Adrenal gland (tissue), 12 donors: ENCODE results near the gene NFYC. TPM values are rescaled to one million over a fixed set of nuclear protein-coding genes. Genes with fewer than 3 reads are reported as not detected.

ENCODE experiments used
- DNase-seq, 7 donors: peaks; one replicate each; pipeline ENCODE4 v3.0.0-alpha.2; 2019 to 2020
- H3K27ac ChIP-seq, 5 donors: fragments of 200-600 bp; sonication (generic) in 4 of 5; 1 replicate in 3 of 5; 2 replicates in 2 of 5; pipeline versions ENCODE4 v1.5.1 to v1.8.0; 2016 to 2020; ENCODE audit warnings: mild to moderate bottlenecking in 1 of 5
- H3K27me3 ChIP-seq: fragments of 200-600 bp; 2 replicates; pipeline ENCODE4 v1.8.0; 2021
- H3K36me3 ChIP-seq, 2 donors: fragments of 200-600 bp; replicated peaks in 1 of 2; 1 replicate in 1 of 2; 2 replicates in 1 of 2; pipeline versions ENCODE4 v1.5.1 to v1.8.0; 2018 to 2022
- H3K4me1 ChIP-seq, 2 donors: fragments of 200-600 bp; replicated peaks in 1 of 2; 1 replicate in 1 of 2; 2 replicates in 1 of 2; pipeline versions ENCODE4 v1.5.1 to v1.8.0; 2018 to 2021
- H3K4me3 ChIP-seq, 4 donors: fragments of 200-600 bp; sonication (generic) in 3 of 4; one replicate each; pipeline ENCODE4 v1.5.1; 2016 to 2018
- H3K9me3 ChIP-seq, 3 donors: fragments of 200-600 bp; sonication (generic) in 1 of 3; replicated peaks in 1 of 3; 1 replicate in 2 of 3; 2 replicates in 1 of 3; pipeline versions ENCODE4 v1.5.1 to v1.8.0; 2016 to 2021
- POLR2A ChIP-seq, 2 donors: fragments of 450-650 bp; IDR thresholded peaks; one replicate each; pipeline ENCODE4 v1.6.1; 2017; ENCODE audit warnings: antibody characterized with exemption in 2 of 2, mild to moderate bottlenecking in 2 of 2, moderate library complexity in 1 of 2
- WGBS, 4 donors: extraction: QIAGEN DNeasy Blood & Tissue Kit in 2 of 4; methylation state at CpG; one replicate each; pipeline versions ENCODE4 v1.1.5 to v1.1.7; 2013 to 2017; 5-methylcytosine and 5-hydroxymethylcytosine counted together
- intact Hi-C, 2 donors: fragments of 100-400 bp; cut with DNase I; formaldehyde crosslinking; loops; one replicate each; pipeline versions ENCODE4 v1.14.1 to v1.15.0; 2022 to 2023
- polyA plus RNA-seq, 3 donors: library from polyadenylated mRNA; stranded (reverse); fragments of 200-250 nt in 2 of 3; fragments of 350-450 nt in 1 of 3; fragmentation: Illumina TruSeq in 1 of 3; extraction: RNeasy Lipid Tissue Mini Kit (QIAGEN cat#74804) in 1 of 3; gene quantifications; one replicate each; pipeline ENCODE4 v1.2.3, GENCODE V29; 2013 to 2014
- total RNA-seq, 9 donors: library from RNA; depleted of rRNA in 4 of 9; stranded (reverse); fragments of >200 nt in 4 of 9; fragments of 120-200 nt in 1 of 9; fragmentation: NEBNext Ultra II Directional in 1 of 9; extraction: Animal tissue kit (Norgen Biotek cat#: 25700) in 1 of 9; gene quantifications; one replicate each; pipeline versions ENCODE4 v1.1.0 to v1.2.4, GENCODE V29; 2013 to 2023
- TF ChIP-seq, protein P1 (sequence below), 6 experiments: fragments of 450-650 bp in 4 of 6; fragments of 200-600 bp in 2 of 6; sonication (generic) in 1 of 6; IDR thresholded peaks; 1 replicate in 5 of 6; 2 replicates in 1 of 6; pipeline versions ENCODE4 v1.5.1 to v1.8.0; 2016 to 2021; ENCODE audit warnings: antibody characterized with exemption in 6 of 6, mild to moderate bottlenecking in 2 of 6, moderate library complexity in 1 of 6
- donor health status: healthy with polysubstance abuse.
- donor health status: Bipolar disorder and iron deficiency.
- donor health status: DM: yes; HTN: yes; CAD: no.
- donor health status: DM: no; HTN: no; CAD: no.
- donor health status: DM: no; HTN: no; CAD: no.
- donor health status: DM: yes; HTN: yes; CAD: no.

The NFYC gene
- total and polyA plus RNA-seq, 12 donors = 35.9 to 73.8 (median 51.2) TPM

DNA sequence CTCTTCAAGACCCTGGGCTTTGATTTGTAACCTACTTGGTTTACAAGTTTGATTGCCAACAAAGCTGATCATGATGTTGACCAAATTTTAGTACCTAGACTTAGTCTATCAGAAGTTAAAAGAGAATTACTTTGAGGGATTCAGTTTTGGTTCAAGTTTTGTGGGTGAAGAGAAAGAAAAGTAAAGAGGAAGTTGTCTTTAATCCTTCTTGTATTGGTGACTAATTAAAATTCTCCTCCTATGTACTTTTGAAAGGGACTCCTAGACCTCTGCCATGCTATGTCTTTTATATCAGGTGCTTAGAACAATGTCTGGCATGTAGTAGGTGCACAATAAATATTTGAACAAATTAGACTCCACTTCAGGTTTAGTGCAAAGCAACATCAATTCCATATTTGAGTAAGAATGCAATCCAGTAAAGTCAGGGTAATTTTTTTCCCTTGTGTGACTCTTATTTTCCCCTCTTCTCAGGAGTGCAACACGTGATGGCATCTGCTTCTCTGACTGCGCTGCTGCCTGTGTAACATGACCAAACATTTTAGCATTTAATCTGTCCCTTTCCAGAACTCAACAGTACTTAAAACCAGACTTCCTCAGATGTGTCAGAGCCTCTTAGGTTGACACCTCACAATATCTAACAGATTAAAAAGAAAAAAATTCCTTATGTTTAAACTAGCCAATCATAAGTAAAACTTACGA is 51.0 kb downstream of the NFYC start:
- Histone ChIP-seq H3K4me3 (no peak overlapping the region), H3K27me3 (no peaks in the 10 kb centered on the region), H3K27ac (peak overlapping the region in 1 of 5 donors; percentile 24), H3K9me3 (no peaks in the 10 kb centered on the region), H3K4me1 (peaks cover 0 to 25% of the 10 kb centered on the region in 2 donors), H3K36me3 (peaks cover 0 to 36% of the 10 kb centered on the region in 2 donors)
- TF ChIP-seq POLR2A (IDR thresholded peaks at IDR 0.05) = no peak
- TF ChIP-seq, protein P1, sequence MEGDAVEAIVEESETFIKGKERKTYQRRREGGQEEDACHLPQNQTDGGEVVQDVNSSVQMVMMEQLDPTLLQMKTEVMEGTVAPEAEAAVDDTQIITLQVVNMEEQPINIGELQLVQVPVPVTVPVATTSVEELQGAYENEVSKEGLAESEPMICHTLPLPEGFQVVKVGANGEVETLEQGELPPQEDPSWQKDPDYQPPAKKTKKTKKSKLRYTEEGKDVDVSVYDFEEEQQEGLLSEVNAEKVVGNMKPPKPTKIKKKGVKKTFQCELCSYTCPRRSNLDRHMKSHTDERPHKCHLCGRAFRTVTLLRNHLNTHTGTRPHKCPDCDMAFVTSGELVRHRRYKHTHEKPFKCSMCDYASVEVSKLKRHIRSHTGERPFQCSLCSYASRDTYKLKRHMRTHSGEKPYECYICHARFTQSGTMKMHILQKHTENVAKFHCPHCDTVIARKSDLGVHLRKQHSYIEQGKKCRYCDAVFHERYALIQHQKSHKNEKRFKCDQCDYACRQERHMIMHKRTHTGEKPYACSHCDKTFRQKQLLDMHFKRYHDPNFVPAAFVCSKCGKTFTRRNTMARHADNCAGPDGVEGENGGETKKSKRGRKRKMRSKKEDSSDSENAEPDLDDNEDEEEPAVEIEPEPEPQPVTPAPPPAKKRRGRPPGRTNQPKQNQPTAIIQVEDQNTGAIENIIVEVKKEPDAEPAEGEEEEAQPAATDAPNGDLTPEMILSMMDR (IDR thresholded peaks at IDR 0.05) = no peak
- WGBS, 4 donors = 87 to 91% (median 90%) methylated on average over 3 of the region's 3 CpGs
- no peak for DNase-seq
- intact Hi-C loops = no loop called here

- intact Hi-C loops = no loop called here
- no peak overlapping the region for H3K27ac ChIP-seq
- TF ChIP-seq, protein P1 (IDR thresholded peaks at IDR 0.05) = no peak
- no peak for TF ChIP-seq POLR2A (IDR thresholded peaks at IDR 0.05)
- peaks cover 0 to 46% of the 10 kb centered on the region in 2 donors for H3K36me3 ChIP-seq
- H3K27me3 ChIP-seq = no peaks in the 10 kb centered on the region
- H3K4me1 ChIP-seq = peaks cover 0 to 25% of the 10 kb centered on the region in 2 donors
- H3K4me3 ChIP-seq = no peak overlapping the region
- H3K9me3 ChIP-seq = no peaks in the 10 kb centered on the region
- no peak for DNase-seq
- WGBS, 4 donors = 90 to 97% (median 95%) methylated on average over 3 of the region's 3 CpGs
Measured at GRCh38 chr1:40743452-40743851, 51.9 kb downstream of the NFYC start.

DNA sequence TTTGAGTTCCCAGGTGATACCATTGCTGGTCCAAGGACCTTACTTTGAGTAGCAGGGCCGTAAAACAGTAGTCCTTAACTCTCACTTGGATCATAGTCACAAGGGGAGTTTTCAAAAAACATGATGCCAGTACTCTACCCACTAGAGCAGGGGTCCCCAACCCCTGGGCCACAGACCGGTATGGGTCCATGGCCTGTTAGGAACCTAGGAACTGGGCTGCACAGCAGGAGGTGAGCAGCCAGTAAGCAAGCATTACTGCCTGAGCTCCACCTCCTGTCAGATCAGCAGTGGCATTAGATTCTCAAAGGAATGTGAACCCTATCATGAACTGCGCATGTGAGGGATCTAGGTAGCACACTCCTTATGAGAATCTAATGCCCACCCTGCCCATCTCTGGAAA is 52.4 kb downstream of the NFYC start:
- TF ChIP-seq POLR2A (IDR thresholded peaks at IDR 0.05) = no peak
- TF ChIP-seq, protein P1 (IDR thresholded peaks at IDR 0.05) = no peak
- 93 to 100% (median 98%) methylated on average over 2 to 3 of the region's 3 CpGs for WGBS, 4 donors
- Histone ChIP-seq H3K9me3 (no peaks in the 10 kb centered on the region), H3K27ac (no peak overlapping the region), H3K4me3 (no peak overlapping the region), H3K36me3 (peaks cover 0 to 47% of the 10 kb centered on the region in 2 donors), H3K4me1 (peaks cover 0 to 25% of the 10 kb centered on the region in 2 donors), H3K27me3 (no peaks in the 10 kb centered on the region)
- intact Hi-C loops = no loop called here
- no peak for DNase-seq

- intact Hi-C loops = no loop called here
- 73 to 76% (median 75%) methylated on average over 1 of the region's 1 CpG for WGBS, 4 donors
- no peak for TF ChIP-seq POLR2A (IDR thresholded peaks at IDR 0.05)
- TF ChIP-seq, protein P1 (IDR thresholded peaks at IDR 0.05) = no peak
- no peak overlapping the region for H3K4me3 ChIP-seq
- no peaks in the 10 kb centered on the region for H3K9me3 ChIP-seq
- peaks cover 0 to 18% of the 10 kb centered on the region in 2 donors for H3K4me1 ChIP-seq
- H3K36me3 ChIP-seq = peaks cover 0 to 48% of the 10 kb centered on the region in 2 donors
- H3K27ac ChIP-seq = no peak overlapping the region
- DNase-seq = no peak
- no peaks in the 10 kb centered on the region for H3K27me3 ChIP-seq
Measured at GRCh38 chr1:40745176-40745575, 53.7 kb downstream of the NFYC start.
